HG02970 (cell line): ENCODE results near the gene CCRL2.
"Not testable (repeated sequence)": the region's sequence is repeated elsewhere in the genome, so short reads cannot be mapped to it uniquely, and the experiment has no call there.

Source experiments
- ATAC-seq: cut with Tn5 transposase; IDR thresholded peaks from one replicate; pipeline ENCODE4 v1.9.1; 2021; ENCODE audit warnings: mild to moderate bottlenecking, moderate library complexity, moderate number of reproducible peaks; ENCODE audit not compliant: unreplicated experiment, low FRiP score

CCRL2 gene

DNA sequence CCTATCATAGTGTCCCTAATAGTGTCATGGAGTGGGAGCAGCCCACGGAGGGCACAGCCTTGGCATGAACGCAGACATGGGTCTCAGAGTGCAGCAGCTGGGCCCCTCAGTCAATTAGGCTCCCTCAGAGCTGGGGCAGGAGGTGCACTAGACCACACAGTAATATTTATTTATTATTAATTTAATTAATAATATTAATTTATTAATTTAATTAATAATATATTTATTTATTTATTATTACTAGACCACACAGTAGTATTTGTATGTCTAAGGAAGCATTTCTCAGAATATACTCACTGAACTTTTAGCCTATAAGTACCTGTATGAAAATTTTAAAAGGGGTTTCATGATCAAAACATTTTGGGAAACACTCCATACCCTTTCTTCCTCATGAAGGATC, 5.5 kb upstream of the CCRL2 start:
- no peak for ATAC-seq

GRCh38 chr3:46402902-46403301, 4.2 kb upstream of the CCRL2 start:
- ATAC-seq, result not testable (repeated sequence)

DNA sequence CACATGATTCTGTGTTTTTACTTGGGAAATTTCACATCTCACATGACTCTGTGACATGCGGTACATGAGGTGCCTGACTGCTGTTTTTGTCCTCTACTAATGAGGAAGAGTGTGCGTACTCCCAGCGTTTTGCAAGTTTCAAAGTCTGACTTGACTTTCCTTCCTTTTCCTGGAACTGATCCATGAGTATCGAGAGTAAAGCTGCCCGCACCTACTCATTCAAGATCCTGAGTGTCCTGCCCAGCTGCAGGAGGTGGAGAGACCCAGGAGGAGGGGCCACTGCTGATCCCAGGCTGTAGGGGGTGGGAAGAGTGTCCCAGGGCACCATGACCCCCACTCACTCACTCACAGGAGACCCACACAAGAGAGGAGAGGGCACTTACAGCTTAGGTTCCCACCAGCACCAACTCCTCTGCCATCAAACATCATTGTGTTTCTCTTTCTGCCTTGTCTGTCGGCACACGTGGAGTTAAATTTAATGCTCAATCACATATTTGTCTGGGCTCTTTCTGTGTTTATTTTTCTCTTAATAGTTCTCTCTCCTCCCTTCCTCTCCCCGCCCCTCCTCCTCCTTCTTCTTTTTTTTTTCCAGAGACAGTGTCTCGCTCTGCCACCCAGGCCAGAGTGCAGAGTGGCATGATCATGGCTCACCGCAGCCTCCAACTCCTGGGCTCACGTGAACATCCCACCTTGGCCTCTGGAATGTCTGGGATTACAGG, 1.6 kb upstream of the CCRL2 start:
- no peak for ATAC-seq

GRCh38 chr3:46406443-46406787, 644 bp upstream of the CCRL2 start:
- no peak for ATAC-seq

DNA sequence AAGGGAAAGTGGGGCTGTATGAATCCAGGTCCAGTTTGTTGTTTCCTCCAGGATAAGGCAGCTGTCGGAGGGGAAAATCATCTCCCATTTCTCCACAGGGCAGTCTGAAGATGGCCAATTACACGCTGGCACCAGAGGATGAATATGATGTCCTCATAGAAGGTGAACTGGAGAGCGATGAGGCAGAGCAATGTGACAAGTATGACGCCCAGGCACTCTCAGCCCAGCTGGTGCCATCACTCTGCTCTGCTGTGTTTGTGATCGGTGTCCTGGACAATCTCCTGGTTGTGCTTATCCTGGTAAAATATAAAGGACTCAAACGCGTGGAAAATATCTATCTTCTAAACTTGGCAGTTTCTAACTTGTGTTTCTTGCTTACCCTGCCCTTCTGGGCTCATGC, 911 bp downstream of the CCRL2 start:
- no peak for ATAC-seq

DNA sequence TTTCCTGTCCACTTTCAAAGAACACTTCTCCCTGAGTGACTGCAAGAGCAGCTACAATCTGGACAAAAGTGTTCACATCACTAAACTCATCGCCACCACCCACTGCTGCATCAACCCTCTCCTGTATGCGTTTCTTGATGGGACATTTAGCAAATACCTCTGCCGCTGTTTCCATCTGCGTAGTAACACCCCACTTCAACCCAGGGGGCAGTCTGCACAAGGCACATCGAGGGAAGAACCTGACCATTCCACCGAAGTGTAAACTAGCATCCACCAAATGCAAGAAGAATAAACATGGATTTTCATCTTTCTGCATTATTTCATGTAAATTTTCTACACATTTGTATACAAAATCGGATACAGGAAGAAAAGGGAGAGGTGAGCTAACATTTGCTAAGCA, 1.8 kb downstream of the CCRL2 start:
- no peak for ATAC-seq

GRCh38 chr3:46409739-46410489, 2.9 kb downstream of the CCRL2 start:
- ATAC-seq, result no peak

DNA sequence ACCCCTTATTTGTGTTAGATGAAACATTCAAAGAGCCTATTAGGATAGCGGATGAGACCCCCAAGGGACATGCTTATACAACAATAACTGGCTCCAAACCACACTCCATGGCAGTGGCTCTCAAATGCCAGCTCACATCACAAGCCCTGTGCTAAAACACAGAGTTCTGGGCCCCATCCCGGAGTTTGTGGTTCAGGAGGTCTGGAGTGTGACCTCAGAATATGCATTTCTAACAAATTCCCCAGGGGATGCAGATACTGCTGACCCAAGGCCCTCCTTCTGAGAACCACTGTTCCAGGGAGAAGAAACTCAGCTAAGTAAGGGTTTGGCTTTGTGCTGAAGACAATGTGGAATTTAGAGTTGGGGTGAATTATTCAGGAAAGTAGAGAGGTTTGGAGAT, 3.6 kb downstream of the CCRL2 start:
- ATAC-seq, result no peak

DNA sequence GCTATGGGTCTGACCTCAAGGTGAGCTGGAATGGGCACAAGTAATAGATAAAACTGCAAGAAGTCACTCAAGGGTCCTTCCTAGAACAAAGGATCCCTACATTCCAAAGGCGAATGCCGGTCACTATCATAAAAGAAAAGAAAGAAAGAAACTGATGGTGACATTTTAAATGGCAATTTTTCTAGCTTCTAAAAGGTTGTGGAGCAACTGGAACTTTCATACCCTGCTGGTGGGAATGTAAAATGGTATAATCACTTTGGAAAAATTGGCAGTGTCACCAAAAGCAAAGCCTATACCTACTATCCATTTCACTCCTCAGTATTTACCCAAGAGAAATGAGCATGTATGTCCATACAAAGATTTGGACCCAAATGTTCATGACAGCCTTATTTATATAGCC, 4.2 kb downstream of the CCRL2 start:
- ATAC-seq, result no peak

DNA sequence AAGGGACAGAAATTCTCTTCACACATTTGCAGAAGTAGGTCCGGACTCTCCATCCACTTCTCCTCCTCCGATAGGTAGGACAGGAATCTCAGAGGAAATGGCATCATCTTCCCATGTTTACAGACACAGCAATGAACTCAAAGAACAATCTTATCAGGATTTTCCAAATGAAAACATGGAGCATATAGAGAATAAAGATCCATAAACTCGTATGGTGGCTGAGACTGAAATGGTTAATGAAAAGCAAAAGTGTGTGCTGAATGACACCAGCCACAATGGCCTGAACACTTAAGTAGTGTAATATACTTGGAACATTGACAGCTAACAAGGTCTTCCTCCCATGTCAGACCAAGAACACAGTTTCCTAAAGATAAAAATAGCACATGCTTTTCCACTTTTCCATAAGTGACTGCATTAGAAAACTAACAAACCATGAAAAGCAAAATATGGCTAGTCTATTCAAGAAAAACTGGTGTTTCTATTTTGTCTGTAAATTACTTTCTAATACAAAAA, 5.8 kb downstream of the CCRL2 start:
- ATAC-seq, result no peak

- ATAC-seq, result no peak
Observed at GRCh38 chr3:46413951-46414350, 6.9 kb downstream of the CCRL2 start.

- no peak for ATAC-seq
Observed at GRCh38 chr3:46414739-46415138, 7.7 kb downstream of the CCRL2 start.

DNA sequence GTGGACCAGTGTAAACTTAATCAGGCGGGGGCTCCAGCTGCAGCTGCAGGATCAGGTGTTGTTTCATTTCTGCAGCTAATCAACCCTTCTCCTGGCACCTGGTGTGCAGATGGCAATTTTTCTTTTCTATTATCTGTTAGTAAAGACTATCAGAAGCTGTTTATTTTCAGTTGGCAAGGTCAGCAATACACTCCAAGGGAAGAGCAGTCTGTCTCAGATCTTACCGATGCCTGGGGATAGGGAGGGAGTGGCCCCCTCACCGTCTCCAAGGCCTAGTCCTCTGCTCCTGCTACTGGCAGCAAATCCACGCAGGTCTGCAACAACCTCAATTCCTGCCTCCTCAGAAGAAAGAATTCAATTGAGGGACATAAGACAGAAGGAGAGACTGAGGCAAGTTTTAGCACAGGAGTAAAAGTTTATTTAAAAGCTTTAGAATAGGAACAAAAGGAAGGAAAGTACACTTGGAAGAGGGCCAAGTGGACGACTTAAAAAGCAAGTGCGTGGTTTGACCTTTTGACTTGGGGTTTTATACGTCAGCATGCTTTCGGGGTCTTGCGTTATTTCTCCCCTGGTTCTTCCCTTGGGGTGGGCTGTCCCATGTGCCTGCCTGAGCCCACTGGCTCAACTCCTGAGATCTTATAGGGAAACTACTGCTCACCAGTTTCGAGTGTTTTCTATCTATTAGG, 9.2 kb downstream of the CCRL2 start:
- no peak for ATAC-seq

- ATAC-seq, result no peak
Observed at GRCh38 chr3:46416811-46417510, 9.9 kb downstream of the CCRL2 start.

DNA sequence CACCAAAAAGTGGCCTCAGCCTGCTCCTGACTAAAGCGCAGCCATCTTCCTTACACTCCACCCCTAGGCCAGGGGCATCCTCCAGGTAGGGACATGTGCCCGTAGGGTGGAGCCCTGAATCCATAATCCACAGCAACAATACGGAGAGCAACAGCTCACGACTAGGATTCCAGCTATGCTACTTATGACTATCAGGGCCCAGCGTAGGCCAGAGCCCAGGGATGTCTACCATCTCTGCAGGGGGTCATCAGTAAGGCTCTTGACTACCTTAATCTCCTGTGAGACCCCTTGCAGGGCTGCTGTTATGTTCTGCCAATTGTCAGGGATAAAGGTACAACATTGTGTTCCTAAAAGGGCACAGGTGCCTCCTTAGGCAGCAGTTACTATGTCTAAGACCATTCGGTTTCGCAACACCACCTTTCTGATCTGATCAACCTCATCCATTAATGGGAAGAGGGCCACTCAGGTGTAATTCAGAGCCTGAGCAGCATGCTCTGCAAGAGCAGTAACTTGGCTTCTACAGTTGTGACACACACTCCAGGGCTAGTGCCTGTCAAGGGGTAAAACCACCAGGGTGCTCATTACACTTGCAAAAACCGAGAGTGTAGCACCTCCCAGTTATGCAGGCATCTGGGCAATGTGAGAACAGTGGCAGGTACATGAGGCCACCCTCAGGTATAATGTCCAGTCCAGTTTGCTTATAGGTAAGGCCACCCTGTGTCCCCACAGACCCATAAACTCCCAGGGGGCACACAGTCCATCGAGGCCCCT, 11.0 kb downstream of the CCRL2 start:
- ATAC-seq, result no peak

DNA sequence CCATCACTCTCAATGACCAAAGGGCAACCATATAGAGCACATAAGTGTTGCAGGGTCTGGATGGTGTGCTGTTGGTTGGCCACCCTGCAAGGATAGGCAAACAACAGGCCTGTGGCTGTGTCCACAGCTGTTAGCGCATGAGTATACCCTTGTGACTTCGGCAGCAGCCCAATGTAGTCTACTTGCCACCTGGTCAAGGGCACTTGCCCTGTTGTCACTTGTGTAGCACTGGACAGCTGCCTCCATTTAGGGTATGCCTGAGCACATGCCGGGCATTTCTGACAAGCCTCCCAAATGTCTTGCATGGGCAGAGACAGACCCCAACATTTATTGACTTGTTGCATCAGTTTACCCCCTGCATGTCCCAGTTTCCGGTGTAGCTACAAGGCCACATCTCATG, 12.8 kb downstream of the CCRL2 start:
- no peak for ATAC-seq

DNA sequence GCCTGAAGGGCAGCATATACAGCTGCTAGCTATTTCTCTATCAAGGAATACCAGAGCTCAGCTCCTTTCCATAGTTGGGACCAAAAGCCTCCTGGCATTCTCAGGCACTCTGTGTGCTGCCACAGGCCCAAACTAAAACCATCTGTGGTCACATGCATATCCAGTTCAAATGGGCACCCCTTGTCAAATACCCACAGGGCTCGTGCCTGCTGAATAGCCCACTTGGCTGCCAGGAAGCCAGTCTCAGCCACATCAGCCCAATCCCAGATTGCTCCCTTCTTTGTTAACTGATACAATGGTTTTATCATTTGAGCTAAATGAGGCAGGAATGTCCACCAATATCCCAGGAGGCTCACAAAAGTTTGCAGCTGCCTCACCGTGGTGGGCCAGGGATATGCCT, 13.9 kb downstream of the CCRL2 start:
- no peak for ATAC-seq

- ATAC-seq, result no peak
Observed at GRCh38 chr3:46422617-46423016, 15.6 kb downstream of the CCRL2 start.

- ATAC-seq, result no peak
Observed at GRCh38 chr3:46423588-46423987, 16.5 kb downstream of the CCRL2 start.

DNA sequence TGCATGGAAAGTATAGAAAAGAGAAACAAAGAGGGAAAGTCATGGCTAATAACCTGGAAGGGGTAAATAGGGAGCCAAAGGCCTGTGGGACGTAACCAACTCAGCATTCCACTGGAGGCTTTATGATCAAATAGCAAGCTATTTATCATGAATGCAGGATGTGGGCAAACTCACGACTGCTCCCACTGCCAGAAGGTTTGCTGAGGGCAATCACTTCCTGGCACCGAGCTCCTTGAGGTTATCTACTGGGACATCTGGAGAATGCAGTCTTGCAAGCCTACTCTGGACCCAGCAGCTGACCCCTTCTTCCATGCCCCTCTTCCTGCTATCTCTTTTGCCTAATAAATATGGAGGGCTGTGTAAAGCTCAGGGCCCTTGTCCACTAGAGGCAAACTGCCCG, 19.4 kb downstream of the CCRL2 start:
- ATAC-seq, result not testable (repeated sequence)
